Stimulated activated CD4-positive, alpha-beta T cell treated with anti-CD3 and anti-CD28 coated beads, Interleukin-12 subunit alpha, Interleukin-12 subunit beta, amount 100 ng/mL, for 48 hours (primary cell): Measurements from ENCODE around the gene TNFRSF8.

Source experiments
- DNase-seq, 3 donors: peaks; one replicate each; pipeline ENCODE4 v3.0.0-alpha.2; 2020; ENCODE audit warnings: low read depth in 2 of 3, low spot score in 1 of 3

Gene TNFRSF8

DNA sequence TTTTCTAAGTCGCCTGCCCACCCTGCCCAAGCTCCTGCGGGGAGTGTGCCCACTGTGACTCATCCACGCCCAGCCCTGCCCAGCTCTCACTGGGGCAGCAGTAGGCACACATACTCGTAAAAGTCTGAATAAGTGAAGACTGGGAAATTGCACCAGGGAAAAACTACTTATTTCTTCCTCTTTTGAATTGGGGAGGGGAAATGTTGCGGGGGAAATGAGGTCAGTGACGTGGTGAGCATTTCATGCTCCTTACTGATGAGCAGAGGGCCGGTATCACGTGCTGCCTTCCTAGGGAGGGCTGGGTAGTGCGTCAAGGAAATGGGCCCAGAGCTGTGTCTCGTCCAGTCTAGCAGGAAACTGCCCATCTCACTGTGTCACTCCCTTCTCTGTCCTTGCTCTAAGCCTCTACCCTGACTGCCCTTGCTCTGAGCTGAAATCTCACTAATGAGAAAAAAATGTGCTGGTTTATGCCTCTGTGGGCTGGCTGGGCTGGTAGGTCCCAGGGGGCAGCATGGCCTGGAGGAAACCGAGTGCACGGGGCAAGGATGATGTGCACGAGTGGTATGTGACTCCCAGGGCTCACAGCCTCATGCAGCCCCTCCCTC lies 90.2 kb downstream of the TNFRSF8 start:
- DNase-seq: no peak

DNA sequence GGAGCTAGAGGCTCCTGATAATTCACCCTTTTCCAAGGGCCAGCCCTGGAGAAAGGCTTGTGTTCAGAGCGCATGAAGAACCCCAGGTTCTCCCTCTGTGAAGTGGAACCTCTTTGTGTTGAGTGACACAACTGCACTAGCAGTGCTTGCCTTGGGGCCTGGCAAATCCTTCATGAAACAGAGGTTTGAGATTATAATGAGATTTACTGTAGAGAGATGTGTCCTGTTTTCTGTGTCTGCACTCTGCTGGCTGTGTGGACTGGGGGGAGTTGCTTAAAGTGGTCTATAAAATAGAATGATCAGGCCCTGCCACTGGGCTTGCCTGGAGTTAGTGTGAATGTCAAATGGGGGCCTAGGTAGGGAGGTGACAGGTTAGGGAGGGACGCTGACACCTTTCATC lies 92.2 kb downstream of the TNFRSF8 start:
- no peak for DNase-seq

DNA sequence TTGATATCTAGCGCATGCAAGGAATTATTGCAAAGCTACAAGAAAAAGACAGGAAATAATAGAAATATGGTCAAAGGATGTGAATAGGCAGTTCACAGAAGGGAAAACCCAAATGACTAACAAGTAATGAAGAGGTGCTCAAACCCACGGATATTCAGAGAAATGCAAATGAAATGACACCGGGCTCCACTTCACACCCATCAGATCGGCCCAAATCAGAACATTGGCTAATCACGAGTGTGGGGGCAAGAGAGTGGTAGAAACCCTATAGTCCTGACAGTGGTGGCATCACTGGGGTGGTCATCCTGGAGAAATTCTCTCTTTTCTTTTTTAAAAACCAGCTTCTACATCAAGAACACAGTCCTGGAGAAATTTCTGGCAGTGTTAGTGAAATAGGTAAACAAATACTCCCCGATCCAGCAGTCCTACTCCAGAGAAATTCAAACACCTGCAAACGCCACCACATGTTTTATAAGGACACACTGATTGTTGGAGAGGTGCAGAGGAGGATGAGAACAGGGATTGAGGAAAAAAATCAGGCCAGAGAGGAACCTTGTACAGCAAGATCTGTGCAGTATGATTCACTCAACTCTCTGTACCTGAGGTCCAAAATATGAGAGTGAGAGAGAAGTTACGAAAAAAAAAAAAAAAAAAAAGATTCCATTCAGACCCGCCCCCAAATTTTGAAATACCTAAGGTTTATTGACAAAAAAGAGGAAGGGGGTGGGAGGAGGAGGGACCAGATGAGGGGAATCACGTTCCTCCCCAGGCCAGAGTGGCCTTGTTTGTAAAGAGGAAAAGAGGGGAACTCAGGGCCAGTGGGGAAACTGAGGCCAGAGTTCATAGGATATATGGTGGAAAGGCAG lies 94.5 kb downstream of the TNFRSF8 start:
- no peak for DNase-seq

DNA sequence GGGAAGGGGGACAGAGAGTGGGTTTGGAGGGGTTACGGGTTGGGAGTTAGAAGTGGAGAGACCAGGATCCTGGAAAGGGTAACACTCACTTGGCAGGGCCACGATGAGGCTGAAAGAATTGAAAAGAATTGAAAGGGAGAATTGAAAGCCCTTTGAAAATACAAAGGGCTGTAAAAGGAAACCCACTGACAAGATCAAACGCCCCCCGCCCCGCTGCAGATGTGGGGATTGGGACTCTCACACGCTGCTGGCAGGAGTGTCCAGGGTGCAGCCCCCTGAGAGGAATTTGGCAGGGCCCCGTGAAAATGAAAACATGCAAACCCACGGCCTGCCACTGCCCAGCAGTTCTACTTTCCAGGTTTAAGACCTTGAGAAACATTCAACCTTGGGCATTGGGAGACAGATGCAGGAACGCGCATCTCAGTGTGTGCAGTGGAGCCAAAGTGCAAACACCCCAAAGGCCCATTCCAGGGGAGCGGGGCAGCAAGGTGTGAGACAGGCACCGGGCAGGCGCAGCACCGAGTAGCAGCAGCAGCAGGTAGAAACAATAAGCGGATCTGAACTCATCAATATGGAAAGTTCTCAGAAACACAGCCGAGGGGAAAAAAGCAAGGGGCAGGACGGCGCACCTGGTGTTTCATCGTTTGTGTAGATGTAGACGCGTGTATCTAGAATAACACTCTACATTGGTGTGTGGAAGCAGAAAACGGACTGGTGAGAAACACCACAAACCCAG lies 95.4 kb downstream of the TNFRSF8 start:
- DNase-seq: no peak

DNA sequence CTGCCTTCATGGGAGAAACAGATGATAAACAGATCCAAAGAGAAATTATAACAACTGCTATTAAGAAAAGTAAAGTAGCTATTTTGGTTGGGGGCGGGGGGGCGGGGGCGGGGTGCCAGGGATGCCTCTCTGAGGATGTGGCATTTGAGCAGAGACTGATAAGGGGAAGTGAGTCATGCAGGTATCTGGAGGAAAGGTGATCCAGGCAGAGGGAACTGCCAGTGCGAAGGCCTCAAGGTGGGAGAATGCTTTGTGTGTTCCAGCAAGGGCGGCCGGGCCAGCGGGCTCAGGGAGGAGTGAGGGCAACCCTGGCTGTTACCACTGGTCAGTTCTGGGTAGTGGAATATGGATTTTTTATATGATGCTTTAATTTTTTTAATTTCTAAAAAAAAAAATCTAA lies 96.7 kb downstream of the TNFRSF8 start:
- no peak for DNase-seq

DNA sequence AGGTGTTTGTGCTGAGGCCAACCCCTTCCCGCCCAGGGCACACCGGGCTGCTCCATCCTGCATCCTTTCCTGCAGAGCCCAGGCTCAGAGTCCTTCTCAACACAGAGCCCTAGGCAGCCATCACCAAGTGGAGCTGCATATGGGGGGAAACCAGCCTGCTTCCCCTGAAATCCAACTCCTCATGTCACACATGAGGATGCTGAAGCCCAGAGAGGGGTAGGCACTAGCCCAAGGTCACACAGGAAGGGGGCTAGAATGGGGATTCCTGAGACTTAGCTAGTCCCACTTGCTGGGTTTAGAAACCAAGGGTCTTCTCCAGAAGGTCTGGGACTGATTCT lies 98.2 kb downstream of the TNFRSF8 start:
- DNase-seq: no peak

DNA sequence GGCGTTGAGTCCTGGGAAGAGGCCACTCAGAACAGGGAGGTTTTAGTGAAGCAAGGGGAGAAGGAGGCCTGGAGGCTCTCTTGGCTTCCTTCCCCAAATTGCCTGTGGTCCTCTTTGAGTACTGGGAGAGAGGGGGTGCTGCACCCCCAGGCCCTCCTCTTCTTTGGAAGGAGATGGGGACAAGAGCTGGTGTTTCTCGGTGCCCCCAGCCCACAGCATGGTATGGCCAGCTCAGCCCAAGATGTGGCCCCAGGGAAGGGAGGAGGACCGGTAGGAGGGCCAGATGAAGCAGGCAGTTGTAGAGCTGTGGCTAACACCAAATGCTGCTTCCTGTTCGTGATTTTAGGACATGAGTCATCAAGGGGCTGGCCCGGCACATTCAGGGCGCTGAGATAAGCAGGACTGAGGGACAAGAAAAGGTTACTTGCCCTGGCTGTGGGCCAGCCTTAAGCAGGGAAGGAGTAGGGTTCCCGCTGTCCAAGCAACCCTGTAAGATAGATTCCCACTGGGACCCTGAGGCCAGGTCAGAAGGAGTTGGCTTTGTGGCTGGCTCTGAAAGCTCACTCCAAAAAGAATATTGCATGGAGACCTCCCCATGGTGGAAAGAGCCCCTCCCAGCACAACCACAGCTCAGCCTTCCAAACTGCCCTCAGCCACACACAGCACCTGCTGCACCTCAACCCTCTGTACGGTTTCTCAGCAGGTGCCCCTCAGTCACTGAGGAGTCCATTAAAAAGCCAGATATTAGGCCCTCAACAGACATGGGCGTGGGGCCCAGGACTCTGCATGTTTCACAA lies 98.8 kb downstream of the TNFRSF8 start:
- DNase-seq: peak; percentile 66 to 75 (median 72)

DNA sequence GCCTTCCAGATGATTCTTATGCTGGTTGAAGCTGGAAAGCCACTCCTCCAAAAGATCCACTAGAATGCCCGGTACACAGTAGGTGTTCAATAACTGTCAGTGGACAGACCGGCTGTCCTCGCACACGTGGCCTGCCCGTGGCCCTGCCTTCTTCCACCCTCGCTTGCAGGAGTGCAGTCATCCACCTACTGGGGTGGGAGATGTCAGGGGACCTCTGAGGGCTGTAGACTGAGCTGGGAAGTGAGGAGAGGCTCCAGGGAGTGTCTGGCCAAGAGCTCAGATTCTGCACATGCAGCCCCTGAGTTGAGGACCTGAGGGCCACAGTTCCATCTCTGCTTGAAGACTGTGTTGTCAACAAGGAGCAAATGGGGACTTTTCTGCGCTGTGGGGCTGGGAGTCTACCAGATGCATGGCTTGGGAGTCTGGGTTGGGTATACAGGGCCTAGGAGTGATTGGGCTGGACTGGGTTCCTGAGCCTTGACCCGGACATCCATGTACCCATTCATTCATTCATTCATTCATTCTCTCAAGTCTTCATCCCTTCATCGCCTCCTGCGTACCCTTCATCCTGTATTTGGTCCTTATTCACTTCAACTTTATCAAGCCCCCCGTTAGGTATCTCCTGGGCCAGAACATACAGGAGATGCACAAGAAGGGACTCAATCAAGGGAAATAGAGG lies 99.5 kb downstream of the TNFRSF8 start:
- no peak for DNase-seq

DNA sequence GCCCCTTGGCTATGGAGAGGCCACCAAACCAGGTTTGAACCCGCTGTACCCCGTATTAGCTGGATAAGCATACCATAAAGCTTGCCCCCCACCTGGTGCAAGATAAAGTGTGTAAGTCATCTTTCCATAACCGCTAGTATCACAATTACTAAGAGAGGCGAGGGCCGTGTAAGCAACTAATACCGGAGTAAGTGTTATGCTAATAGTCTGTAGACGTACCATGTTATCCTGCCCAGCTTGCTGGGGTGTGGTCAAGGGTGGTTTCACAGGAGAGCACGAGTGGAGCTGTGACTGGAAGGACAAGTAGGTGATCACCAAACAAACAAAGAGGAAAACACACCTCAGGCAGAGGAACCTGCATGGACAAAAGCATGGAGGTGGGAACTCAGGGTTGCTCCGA lies 100.1 kb downstream of the TNFRSF8 start:
- DNase-seq: no peak

DNA sequence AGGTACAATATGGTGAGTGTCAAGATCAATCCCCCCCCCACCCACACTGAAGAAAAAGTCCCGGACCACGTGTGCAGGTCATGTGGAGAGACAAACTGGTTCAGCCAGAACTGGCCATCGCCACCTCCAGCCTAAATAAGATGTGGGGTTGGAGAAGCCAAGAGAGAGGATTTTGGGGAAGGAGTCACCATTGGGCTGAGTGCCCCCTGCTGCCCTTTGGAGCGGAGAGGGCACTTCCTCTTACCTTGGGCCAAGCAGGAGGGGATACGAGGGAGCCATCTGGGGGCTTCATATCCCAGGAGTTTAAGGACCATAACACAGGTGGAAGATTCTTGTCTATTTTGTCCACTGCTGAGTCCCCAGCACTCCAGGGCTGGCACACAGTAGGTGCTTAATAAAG lies 101.1 kb downstream of the TNFRSF8 start:
- no peak for DNase-seq

DNA sequence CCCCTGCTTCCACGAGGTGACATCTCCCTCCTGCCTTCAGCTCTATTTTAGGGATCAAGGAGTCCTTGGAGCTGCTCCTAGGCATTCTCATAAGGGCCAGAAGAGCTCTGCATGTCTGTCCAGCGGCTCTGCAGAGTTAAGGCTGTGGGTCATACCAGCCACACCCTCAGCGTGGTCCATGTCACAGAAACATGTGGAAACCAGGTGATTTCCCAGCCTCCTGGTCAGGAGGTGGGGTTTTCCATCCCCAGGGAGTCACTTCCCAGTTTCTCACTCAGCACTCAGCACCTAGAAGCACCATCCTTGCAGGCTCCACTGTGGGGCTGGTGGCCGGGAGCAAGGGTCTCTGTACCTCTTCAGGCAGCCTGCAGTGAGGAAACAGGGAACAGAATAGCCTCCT lies 102.2 kb downstream of the TNFRSF8 start:
- DNase-seq: no peak

DNA sequence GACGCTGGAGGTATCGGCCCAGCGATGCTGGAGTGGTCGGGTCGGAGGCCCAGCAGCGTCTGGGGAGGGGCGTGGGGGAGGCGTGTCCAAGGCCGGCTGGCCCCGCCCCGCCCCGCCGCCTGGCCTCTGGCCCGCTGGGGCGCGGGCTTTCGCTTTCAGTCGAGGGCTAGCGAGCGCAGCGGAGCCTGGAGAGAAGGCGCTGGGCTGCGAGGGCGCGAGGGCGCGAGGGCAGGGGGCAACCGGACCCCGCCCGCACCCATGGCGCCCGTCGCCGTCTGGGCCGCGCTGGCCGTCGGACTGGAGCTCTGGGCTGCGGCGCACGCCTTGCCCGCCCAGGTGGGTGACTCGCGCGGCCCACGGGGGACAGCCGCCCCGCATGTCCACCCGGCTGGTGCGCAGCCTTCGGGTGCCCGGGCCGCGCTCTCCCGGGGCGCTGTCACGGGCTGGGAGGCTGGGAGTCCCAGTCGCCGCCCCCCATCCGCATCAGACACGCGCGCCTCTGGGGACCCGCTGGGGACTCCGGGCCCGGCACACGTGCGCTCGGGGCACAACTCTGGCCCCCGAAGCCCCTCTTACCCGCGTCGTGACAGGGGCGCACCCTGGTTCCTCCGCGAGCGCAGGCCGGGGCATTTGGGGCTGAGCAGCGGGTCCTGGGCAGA lies 103.9 kb downstream of the TNFRSF8 start, which contains the start of gene TNFRSF1B:
Gene TNFRSF1B (plus strand): TSS at position 158 of the 659 bp plus-strand sequence. CDS start 101 bp downstream, at position 259.
- DNase-seq: peak; percentile 50 to 67 (median 61)

DNA sequence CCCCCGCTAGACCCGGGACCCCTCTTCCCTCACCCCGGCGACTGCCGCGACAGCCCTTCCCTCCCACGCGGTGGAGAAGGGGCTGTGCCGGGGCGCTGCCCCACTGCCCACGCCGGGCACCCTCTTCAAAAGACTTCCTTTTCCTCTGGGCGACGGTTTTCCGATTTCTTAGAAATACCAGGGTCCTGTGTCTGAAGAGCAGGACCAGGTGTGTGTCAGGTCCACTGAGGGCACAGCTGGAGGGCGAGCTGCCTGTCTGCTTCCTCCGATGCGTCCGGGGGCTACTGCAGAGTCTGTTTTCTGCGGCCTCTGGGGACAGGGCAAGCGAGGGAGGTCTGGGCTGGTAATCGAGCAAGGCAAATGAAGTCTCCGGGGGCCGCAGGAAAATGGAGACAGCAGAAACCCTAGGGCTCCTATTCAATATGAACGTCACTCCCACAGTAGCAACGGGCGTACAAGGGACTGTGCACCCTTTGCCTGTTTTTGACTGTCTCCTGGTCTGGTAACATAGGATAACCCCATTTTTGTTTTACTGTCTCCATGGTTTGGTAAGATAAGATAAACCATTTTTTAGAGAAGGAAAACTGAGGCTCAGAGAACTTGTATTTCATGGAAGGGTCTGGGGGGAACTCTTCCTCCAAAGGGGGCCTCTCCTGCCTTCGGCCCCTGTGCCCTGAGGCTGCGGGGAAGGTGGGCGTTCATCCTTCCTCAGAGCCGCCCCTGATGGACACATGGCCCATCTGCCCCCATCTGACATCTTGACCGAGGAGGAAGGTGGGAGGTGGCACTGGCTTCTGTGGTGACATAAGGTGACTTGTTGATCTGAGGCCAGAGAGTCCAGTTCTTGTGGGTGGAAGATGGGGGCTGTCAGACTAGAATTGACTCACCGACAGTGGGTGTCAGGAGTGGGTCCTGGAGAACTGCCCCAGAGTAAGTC lies 104.7 kb downstream of the TNFRSF8 start:
- DNase-seq: no peak

DNA sequence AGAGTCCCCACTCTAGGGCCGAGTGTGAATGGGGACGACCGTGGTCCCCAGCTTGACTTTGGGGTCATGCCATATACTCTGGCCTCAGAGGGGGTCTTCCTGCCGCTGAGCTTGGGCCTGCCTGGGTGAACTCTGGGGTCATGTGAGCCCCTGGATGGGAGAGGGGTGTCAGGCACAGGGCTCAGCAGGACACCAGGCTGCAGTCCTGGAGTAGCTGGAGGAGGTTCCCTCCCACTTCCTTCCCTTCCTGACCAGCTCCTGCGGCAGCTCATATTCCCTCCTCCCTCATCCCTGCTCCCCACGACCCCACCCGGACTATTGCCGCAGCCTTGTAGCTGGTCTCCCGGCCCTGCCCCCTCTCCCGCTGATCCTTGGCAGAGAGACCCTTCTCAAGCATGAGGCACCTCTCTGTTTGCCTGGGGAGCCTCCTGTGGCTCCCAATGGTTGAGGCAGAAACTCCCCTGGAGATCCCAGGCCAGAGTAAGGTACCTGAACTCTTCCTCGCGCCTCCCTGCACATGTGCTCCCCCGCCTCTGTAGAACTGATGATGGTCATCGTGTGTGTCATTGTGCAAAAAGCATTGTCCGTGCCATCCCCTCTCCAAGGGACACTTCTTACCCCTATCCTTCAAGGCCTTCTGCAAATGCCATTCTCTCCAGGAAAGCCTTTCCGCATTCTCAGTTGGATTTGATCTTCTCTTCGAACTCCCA lies 105.5 kb downstream of the TNFRSF8 start:
- DNase-seq: no peak

DNA sequence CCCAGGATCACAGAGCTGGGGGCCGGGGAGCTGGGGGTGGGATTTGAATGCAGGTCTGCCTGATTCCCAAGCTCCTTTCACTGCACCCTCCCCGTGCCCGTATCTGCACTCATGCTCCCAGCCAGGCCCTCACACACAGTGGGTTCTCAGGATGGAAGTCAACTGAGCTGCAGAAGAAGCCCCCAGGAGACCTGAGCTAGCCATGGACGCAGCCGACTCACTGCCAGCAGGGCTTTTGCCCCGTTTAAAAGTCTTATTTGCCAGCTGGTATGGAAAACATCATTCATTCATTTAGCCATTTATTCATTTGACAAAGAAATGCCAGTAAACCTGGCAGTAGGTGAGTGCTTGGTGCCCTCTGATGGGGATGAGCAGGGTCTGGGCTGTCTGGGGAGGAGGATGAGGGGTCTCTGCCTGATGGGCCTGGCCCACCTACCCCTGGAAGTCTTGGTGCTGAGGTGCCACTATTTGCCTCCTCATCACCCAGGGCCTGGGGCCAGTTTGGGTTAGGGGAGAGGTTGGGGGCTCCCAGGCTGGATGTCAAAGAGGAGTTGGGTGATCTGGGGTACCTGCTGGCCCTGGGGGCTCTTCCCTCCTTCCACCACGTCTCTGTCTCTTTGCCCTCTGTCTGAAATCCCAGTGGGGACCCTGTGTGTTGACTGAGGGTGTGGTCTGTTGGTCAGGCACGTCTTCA lies 106.5 kb downstream of the TNFRSF8 start:
- DNase-seq: no peak

DNA sequence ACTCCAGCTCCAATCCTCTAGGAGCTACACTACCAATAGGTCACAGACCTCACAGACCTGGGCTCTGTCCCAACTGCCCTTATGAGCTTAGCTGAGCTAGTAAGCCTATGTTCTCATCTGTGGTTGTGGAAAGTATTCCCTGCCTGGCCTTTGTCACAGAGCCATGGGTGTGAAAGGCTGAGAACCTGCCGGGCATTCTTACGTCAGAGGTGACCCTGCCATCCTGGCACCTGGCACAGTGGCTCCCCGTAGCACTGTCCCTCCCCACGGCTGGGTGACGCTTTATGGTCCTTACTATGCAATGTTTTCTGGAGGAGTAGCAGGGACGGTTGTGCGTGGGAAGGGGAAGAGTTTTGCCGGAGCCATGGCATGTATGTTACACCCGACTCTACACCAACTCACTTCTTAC lies 107.2 kb downstream of the TNFRSF8 start:
- no peak for DNase-seq

DNA sequence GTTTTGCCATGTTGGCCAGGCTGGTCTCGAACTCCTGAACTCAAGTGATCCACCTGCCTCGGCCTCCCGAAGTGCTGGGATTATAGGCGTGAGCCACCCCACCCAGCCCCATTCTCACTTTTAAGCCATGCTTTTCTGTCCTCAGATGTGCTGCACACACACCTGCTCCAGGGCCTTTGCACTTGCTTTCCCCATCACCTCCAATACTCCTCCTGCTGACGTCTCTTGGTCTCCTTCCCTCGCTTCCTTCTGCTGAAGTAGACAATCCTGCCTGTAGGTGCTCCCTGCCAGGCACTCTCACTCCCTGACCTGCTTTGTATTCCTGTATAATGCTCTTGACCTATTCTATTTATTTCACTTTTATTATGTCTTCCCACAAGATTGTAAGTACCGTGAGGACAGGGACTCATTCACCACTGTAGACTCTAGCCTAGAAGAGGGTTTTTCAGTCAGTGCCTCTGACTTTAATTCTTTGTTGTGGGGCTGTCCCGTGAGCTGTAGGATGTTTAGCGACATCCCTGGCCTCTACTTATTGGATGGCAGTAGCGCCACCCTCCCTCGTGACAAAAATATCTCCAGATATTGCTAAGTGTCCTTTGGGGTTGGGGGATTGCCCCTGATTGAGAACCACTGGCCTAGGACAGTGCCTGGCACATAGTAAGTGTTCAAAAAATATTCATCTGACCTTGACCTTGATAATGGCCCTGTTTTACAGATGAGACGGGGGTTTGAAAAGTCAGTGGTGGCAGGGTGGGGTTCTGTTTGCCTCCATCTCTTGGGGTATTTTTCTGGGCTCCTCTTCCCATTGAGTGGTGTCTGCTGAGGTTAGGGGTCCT lies 108.3 kb downstream of the TNFRSF8 start:
- no peak for DNase-seq
